ENCODE results near the gene ZNF367. TPM values are rescaled to one million over a fixed set of nuclear protein-coding genes. Genes with fewer than 3 reads are reported as not detected.

ZNF367 gene
- total RNA-seq, 1 experiment from 2014 or later = 10.1 TPM

DNA sequence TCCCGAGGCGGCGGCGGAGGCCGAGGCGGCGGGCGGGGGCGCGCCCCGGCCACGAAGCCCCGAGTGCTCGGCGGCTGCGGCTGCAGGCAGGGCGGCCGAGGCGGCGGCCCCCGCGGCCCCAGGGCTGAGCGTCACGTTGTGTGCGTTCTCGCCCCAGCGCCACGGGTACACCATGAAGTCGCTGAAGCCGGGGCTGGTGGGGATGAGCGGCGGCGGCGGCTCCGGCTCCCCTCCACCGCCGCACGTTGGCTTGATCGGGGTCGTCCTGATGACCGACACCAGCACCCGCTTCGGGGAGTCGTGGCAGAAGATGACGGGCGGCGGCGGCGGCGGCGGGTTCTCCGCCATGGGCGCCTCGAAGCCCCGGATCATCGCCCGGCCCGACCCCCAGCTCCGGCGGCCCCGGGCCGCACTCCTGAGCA lies 498 bp downstream of the ZNF367 start:
- peak overlapping the region; percentile 39 for H3K4me2 ChIP-seq (ENCODE audit: insufficient read depth, insufficient read length, low read length)
- H2BK120ac ChIP-seq (ENCODE audit: low read depth, low read length, poor library complexity, severe bottlenecking) = no peak overlapping the region
- no peak overlapping the region for H3K4ac ChIP-seq (ENCODE audit: low read depth, low read length)
- H4K8ac ChIP-seq (replicated peaks; ENCODE audit: insufficient read length, low read depth, low read length) = no peak overlapping the region
- Mint-ChIP-seq H3K27ac (peak overlapping the region in 1 of 3 experiments; percentile 92; a peak in 3 of 7 replicates), H3K27me3 (ENCODE audit: low read depth) (no peaks in the 10 kb centered on the region), H3K4me1 (peaks cover 37 to 43% of the 10 kb centered on the region in 2 experiments), H3K9me3 (no peaks in the 10 kb centered on the region), H3K4me3 (peak overlapping the region; percentile 84 to 89), H3K36me3 (ENCODE audit: insufficient read depth in 1 of 3, low read depth in 3 of 3) (peaks cover 0 to 4% (median 0%) of the 10 kb centered on the region in 3 experiments; a peak in 1 of 7 replicates)
- no peak overlapping the region for H2AK5ac ChIP-seq (ENCODE audit: insufficient read length, low read length)
- H3K79me1 ChIP-seq (ENCODE audit: insufficient read depth, low read depth, low read length, poor library complexity, severe bottlenecking) = peaks cover 3% of the 10 kb centered on the region
- no peaks in the 10 kb centered on the region for H3K9me3 ChIP-seq (ENCODE audit: control insufficient read depth, low read depth, low read length)
- WGBS (ENCODE audit: extremely low coverage, insufficient read length, low lambda C conversion rate) = no CpG with 5 or more reads among the region's 62 CpGs
- peak overlapping the region; percentile 81; the same call in 1 of the 2 replicates for H2BK15ac ChIP-seq (ENCODE audit: low read depth, low read length)
- H4K5ac ChIP-seq (ENCODE audit: insufficient read length, low read depth, low read length) = no peak overlapping the region
- no peak overlapping the region for H3T11ph ChIP-seq (ENCODE audit: low read length)
- H3K18ac ChIP-seq (ENCODE audit: insufficient read length, low read depth, low read length) = peak overlapping the region; percentile 53
- peak overlapping the region; percentile 23 for H4K91ac ChIP-seq (ENCODE audit: insufficient read length, low read depth, low read length)
- no peak overlapping the region for H2BK5ac ChIP-seq (ENCODE audit: insufficient read length, low read length)
- H3K9ac ChIP-seq (ENCODE audit: extremely low read depth, insufficient read length, low read length) = peak overlapping the region; percentile 76
- TF ChIP-seq, protein P1, sequence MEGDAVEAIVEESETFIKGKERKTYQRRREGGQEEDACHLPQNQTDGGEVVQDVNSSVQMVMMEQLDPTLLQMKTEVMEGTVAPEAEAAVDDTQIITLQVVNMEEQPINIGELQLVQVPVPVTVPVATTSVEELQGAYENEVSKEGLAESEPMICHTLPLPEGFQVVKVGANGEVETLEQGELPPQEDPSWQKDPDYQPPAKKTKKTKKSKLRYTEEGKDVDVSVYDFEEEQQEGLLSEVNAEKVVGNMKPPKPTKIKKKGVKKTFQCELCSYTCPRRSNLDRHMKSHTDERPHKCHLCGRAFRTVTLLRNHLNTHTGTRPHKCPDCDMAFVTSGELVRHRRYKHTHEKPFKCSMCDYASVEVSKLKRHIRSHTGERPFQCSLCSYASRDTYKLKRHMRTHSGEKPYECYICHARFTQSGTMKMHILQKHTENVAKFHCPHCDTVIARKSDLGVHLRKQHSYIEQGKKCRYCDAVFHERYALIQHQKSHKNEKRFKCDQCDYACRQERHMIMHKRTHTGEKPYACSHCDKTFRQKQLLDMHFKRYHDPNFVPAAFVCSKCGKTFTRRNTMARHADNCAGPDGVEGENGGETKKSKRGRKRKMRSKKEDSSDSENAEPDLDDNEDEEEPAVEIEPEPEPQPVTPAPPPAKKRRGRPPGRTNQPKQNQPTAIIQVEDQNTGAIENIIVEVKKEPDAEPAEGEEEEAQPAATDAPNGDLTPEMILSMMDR (conservative IDR thresholded peaks at IDR 0.05) = no peak
- H2BK20ac ChIP-seq (ENCODE audit: low read depth, low read length, poor library complexity, severe bottlenecking) = no peak overlapping the region
- H3K79me2 ChIP-seq (ENCODE audit: insufficient read depth, low read length) = peaks cover 10% of the 10 kb centered on the region; the same call in 1 of the 2 replicates
- H3K56ac ChIP-seq (ENCODE audit: insufficient read length, low read depth, low read length) = no peak overlapping the region
- no peak overlapping the region for H3K27ac ChIP-seq (ENCODE audit: insufficient read length, low read depth, low read length)
- no peaks in the 10 kb centered on the region for H4K20me1 ChIP-seq (ENCODE audit: control insufficient read depth, insufficient read depth, insufficient read length)
- DNase-seq = no peak
- H3K14ac ChIP-seq (ENCODE audit: insufficient read depth, low read length) = peak overlapping the region; percentile 74
- no peak overlapping the region for H2AFZ ChIP-seq (ENCODE audit: low read length)
- H3K23me2 ChIP-seq (ENCODE audit: insufficient read length, low read depth, low read length, poor library complexity, severe bottlenecking) = peaks cover 3% of the 10 kb centered on the region
- H3K23ac ChIP-seq (ENCODE audit: insufficient read length, low read depth, low read length) = no peak overlapping the region
- no peaks in the 10 kb centered on the region; the same call in 1 of the 2 replicates for H3K4me1 ChIP-seq (ENCODE audit: insufficient read depth, low read length)
- no peaks in the 10 kb centered on the region for H3K27me3 ChIP-seq (ENCODE audit: insufficient read depth, low read length)
- H2BK12ac ChIP-seq (ENCODE audit: insufficient read length, low read depth, low read length) = no peak overlapping the region

Measured in H9 (cell line).